Fibroblast of lung (primary cell): Measurements from ENCODE around the gene MIX23.

Source experiments
- EZH2 ChIP-seq: IDR thresholded peaks from 2 replicates; pipeline ENCODE4 v1.5.1; 2012; ENCODE audit warnings: low read length, control low read depth, mild to moderate bottlenecking; ENCODE audit errors: missing control alignments
- TF ChIP-seq, protein P1 (sequence below), 2 donors: IDR thresholded peaks in 1 of 2; conservative IDR thresholded peaks in 1 of 2; 1 replicate in 1 of 2; 2 replicates in 1 of 2; pipeline ENCODE4 v1.5.1; 2011 to 2012; ENCODE audit warnings: low read length in 2 of 2, control low read depth in 1 of 2, inconsistent platforms in 1 of 2, low read depth in 1 of 2, mild to moderate bottlenecking in 1 of 2

DNA sequence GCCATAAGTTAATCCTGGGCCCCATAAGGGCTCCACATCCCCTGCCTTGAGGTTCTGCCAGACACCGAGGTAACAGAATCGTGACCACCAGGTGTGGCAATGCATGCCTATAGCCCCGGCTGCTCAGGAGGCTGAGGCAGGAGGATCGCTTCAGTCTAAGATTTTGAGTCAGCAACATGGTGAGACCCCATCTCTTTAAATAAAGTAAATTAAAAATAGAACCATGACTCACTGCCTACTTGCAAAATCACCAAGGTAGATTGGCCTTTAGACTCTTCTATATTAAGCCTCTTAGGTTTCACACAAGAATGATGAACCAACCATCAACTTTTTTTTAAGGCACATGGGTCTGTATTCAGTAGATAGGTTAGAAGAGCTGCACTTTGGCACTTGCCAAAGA lies 23.2 kb upstream of the MIX23 start:
- TF ChIP-seq, protein P1, sequence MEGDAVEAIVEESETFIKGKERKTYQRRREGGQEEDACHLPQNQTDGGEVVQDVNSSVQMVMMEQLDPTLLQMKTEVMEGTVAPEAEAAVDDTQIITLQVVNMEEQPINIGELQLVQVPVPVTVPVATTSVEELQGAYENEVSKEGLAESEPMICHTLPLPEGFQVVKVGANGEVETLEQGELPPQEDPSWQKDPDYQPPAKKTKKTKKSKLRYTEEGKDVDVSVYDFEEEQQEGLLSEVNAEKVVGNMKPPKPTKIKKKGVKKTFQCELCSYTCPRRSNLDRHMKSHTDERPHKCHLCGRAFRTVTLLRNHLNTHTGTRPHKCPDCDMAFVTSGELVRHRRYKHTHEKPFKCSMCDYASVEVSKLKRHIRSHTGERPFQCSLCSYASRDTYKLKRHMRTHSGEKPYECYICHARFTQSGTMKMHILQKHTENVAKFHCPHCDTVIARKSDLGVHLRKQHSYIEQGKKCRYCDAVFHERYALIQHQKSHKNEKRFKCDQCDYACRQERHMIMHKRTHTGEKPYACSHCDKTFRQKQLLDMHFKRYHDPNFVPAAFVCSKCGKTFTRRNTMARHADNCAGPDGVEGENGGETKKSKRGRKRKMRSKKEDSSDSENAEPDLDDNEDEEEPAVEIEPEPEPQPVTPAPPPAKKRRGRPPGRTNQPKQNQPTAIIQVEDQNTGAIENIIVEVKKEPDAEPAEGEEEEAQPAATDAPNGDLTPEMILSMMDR (conservative IDR thresholded peaks at IDR 0.05 in 1 of 2, IDR thresholded peaks at IDR 0.05 in 1 of 2; ENCODE audit: low read depth in 1 of 2, low read length in 2 of 2), result no peak
- TF ChIP-seq EZH2, result no peak
